Gastroesophageal sphincter (tissue), 3 donors: Measurements from ENCODE around the gene THRAP3.

Experiments used
- EP300 ChIP-seq: sonication (generic); formaldehyde crosslinking; IDR thresholded peaks from one replicate; pipeline ENCODE4 v1.6.1; 2017; ENCODE audit warnings: antibody characterized with exemption, mild to moderate bottlenecking
- POLR2A ChIP-seq, 2 donors: fragments of 450-650 bp; IDR thresholded peaks; one replicate each; pipeline ENCODE4 v1.6.1; 2017; ENCODE audit warnings: antibody characterized with exemption in 2 of 2, mild to moderate bottlenecking in 2 of 2, moderate library complexity in 1 of 2
- POLR2AphosphoS5 ChIP-seq: sonication (generic); formaldehyde crosslinking; IDR thresholded peaks from one replicate; pipeline ENCODE4 v1.6.1; 2017; ENCODE audit warnings: antibody characterized with exemption
- TF ChIP-seq, protein P1 (sequence below), 4 experiments: fragments of 200-600 bp in 2 of 4; fragments of 450-650 bp in 2 of 4; sonication (generic) in 1 of 4; IDR thresholded peaks; one replicate each; pipeline ENCODE4 v1.5.1; 2017 to 2019; ENCODE audit warnings: antibody characterized with exemption in 4 of 4, mild to moderate bottlenecking in 2 of 4, moderate library complexity in 2 of 4

DNA sequence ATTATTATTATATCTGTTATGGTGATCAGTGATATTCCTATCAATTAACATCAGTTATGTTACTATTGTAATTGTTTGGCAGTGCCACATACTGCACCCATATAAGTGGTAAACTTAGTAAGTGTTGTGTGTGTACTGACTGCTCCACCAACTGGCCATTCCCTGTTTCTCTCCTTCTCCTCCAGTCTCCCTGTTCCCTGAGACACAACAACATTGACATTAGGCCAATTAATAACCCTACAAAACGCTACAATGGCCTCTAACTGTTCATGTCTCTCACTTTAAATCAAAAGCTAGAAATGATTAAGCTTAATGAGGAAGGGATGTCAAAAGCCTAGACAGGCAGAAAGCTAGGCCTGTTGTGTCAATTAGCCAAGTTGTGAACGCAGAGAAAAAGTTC, 6.6 kb upstream of the THRAP3 start:
- TF ChIP-seq, protein P1, sequence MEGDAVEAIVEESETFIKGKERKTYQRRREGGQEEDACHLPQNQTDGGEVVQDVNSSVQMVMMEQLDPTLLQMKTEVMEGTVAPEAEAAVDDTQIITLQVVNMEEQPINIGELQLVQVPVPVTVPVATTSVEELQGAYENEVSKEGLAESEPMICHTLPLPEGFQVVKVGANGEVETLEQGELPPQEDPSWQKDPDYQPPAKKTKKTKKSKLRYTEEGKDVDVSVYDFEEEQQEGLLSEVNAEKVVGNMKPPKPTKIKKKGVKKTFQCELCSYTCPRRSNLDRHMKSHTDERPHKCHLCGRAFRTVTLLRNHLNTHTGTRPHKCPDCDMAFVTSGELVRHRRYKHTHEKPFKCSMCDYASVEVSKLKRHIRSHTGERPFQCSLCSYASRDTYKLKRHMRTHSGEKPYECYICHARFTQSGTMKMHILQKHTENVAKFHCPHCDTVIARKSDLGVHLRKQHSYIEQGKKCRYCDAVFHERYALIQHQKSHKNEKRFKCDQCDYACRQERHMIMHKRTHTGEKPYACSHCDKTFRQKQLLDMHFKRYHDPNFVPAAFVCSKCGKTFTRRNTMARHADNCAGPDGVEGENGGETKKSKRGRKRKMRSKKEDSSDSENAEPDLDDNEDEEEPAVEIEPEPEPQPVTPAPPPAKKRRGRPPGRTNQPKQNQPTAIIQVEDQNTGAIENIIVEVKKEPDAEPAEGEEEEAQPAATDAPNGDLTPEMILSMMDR (IDR thresholded peaks at IDR 0.05) = peak in 2 of 4 experiments; percentile 17 to 39
- TF ChIP-seq POLR2A (IDR thresholded peaks at IDR 0.05) (no peak), EP300 (no peak), POLR2AphosphoS5 (no peak)
